Bronchial epithelial cell (primary cell): ENCODE data around the gene PEPD. TPM values are rescaled to one million over a fixed set of nuclear protein-coding genes. Genes with fewer than 3 reads are reported as not detected.
"Not testable (repeated sequence)": the region's sequence is repeated elsewhere in the genome, so short reads cannot be mapped to it uniquely, and the experiment has no call there.

Source experiments
- DNase-seq: peaks from one replicate; pipeline ENCODE4 v3.0.0-alpha.2; 2010; ENCODE audit warnings: low read depth
- FAIRE-seq: peaks from 2 replicates; lab custom pipeline; 2011; peaks lifted over from hg19 to GRCh38; lab: Jason Lieb, UNC
- H3K27me3 ChIP-seq: 2 replicates; pipeline ENCODE4 v1.5.1; 2011; ENCODE audit warnings: low read length; ENCODE audit not compliant: control insufficient read depth, insufficient read depth
- H3K36me3 ChIP-seq: 2 replicates; pipeline ENCODE4 v1.5.1; 2011; ENCODE audit warnings: low read length; ENCODE audit not compliant: control insufficient read depth, insufficient read depth
- H3K4me3 ChIP-seq: 2 replicates; pipeline ENCODE4 v1.5.1; 2011; ENCODE audit warnings: mild to moderate bottlenecking, low read depth, low read length, control low read depth
- total RNA-seq: library from RNA; depleted of rRNA; stranded (reverse); fragments of >200 nt; gene quantifications from 2 replicates; pipeline ENCODE4 v1.2.1, GENCODE V29; 2014
- TF ChIP-seq, protein P1 (sequence below): IDR thresholded peaks from 2 replicates; pipeline ENCODE4 v1.5.1; 2011; ENCODE audit warnings: mild to moderate bottlenecking, moderate library complexity, low read length, control low read depth, inconsistent platforms; ENCODE audit not compliant: insufficient read depth, severe bottlenecking

PEPD gene
- total RNA-seq, 1 donor from 2014 or later, result 35.8 TPM

DNA sequence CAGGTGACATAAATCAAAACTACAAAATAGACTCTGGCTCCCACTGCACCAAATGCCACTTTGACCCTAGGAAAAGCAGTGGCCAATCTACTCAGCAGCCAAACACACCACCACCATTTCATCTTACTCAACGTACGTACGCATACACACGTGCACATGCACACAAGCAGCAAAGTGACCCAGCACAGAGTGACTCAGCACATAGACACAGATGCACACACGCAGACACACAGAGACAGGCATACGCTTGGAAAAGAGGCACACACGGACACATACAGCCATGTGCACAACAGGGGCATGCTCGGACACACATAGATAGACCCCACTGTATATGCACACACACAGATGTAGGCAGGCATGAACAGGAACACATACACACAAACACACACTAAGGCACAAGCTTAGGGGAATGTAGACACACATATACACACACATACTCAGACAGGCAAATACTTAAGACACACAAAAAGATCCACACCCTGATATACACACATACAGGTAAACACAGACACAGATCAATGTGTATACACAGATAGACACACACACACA lies 37.3 kb downstream of the PEPD start:
- DNase-seq (no peak), FAIRE-seq (peak; percentile 83)
- TF ChIP-seq, protein P1, sequence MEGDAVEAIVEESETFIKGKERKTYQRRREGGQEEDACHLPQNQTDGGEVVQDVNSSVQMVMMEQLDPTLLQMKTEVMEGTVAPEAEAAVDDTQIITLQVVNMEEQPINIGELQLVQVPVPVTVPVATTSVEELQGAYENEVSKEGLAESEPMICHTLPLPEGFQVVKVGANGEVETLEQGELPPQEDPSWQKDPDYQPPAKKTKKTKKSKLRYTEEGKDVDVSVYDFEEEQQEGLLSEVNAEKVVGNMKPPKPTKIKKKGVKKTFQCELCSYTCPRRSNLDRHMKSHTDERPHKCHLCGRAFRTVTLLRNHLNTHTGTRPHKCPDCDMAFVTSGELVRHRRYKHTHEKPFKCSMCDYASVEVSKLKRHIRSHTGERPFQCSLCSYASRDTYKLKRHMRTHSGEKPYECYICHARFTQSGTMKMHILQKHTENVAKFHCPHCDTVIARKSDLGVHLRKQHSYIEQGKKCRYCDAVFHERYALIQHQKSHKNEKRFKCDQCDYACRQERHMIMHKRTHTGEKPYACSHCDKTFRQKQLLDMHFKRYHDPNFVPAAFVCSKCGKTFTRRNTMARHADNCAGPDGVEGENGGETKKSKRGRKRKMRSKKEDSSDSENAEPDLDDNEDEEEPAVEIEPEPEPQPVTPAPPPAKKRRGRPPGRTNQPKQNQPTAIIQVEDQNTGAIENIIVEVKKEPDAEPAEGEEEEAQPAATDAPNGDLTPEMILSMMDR, result no peak
- H3K27me3 ChIP-seq, result no peaks in the 10 kb centered on the region
- H3K36me3 ChIP-seq, result no peaks in the 10 kb centered on the region
- no peak overlapping the region for H3K4me3 ChIP-seq

DNA sequence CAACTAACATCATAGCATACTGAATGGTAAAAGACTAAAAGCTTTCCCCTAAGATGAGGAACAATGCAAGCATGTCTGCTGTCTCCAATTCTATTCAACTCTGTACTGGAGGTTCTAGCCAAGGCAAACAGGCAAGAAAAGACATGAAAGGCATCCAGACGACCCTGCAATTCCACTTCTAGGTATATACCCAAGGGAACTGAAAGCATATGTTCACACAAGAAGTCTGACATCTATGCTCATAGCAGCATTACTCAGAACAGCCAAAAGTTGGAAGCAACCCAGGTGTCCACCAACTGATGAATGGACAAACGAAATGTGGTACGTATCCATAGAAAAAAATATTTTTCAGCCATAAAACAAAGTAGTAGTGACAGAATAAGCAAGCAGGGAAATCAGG lies 39.1 kb downstream of the PEPD start:
- TF ChIP-seq, protein P1, result no peak
- no peak for FAIRE-seq
- peak; percentile 58 for DNase-seq
- Histone ChIP-seq H3K27me3 (no peaks in the 10 kb centered on the region), H3K36me3 (no peaks in the 10 kb centered on the region), H3K4me3 (no peak overlapping the region)

DNA sequence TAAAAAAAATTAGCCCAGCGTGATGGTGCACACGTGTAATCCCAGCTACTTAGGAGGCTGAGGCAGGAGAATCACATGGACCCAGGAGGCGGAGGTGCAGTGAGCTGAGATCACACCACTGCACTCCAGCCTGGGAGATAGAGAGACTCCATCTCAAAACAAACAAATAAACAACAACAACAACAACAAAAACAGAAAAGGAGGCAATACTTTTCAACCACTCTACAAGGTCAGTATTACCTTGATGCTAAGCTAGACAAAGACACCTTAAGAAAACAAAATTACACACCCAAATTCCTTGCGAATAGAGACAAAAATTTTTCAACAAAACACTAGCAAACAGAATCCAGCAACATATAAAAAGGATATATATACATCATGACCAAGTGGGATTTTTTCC lies 39.7 kb downstream of the PEPD start:
- no peak for DNase-seq
- FAIRE-seq, result no peak
- Histone ChIP-seq H3K36me3 (no peaks in the 10 kb centered on the region), H3K27me3 (no peaks in the 10 kb centered on the region), H3K4me3 (no peak overlapping the region)
- TF ChIP-seq, protein P1, result no peak

DNA sequence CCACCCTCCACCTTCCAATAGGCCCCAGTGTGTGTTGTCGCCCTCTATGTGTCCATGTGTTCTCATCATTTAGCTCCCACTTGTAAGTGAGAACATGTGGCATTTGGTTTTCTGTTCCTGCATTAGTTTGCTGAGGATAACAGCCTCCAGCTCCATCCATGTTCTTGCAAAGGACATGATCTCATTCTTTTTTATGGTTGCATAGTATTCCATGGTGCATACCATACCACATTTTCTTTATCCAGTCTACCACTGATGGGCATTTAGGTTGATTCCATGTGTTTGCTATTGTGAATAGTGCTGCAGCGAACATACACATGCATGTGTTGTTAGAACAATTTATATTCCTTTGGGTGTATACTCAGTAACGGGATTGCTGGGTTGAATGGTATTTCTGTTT lies 42.0 kb downstream of the PEPD start:
- H3K36me3 ChIP-seq, H3K4me3 ChIP-seq, FAIRE-seq, H3K27me3 ChIP-seq, DNase-seq: not testable (repeated sequence)

DNA sequence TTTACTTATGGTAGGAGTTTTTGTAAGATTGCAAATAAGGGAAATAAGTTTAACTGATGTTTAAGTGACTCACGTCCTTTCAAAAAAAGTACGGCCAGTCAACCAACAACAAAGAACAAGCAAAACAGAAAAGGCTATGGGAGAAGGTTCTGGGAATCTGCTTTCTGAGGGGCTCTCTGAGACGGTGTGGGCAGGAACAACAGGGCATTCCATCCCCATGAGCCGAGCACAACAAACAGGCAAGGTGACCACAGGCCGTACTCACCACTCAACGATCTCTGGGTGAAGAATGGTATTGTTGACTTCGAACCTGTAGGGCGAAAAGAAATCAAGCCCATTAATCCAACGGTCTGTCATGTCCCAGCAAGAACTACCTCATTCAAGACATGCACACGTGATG lies 43.8 kb downstream of the PEPD start:
- DNase-seq (no peak), FAIRE-seq (peak; percentile 32)
- TF ChIP-seq, protein P1, result no peak
- H3K4me3 ChIP-seq, result no peak overlapping the region
- H3K27me3 ChIP-seq, result no peaks in the 10 kb centered on the region
- H3K36me3 ChIP-seq, result no peaks in the 10 kb centered on the region

DNA sequence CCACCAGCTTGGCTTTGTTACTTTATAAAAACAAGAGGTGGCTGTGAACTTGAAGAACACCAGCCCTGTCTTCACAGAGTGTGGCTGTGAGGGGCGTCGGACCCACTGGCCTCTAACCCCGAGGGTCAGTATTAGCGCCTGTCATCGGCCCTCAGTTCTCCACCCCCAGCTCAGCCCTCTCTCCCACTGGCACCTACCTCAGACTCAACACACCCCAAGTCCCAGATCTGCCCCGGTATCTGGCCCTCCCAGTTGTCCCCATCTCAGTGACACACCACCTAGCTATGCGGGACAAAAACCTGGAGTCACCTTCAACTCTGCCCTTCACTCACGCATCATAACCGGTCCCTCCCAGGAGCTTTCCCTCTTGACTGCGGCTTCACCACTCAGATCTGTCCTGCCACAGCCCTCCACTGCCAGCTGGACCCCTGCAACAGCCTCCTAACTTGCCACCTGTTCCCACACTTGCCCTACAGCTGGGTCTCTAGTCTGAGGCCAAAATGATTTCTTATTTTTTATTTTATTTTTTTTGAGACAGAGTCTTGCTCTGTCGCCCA lies 45.4 kb downstream of the PEPD start:
- no peaks in the 10 kb centered on the region for H3K36me3 ChIP-seq
- no peak for FAIRE-seq

More for the DNA sequence above, 45.4 kb downstream of the PEPD start:
- TF ChIP-seq, protein P1, result no peak
- no peak for DNase-seq
- no peaks in the 10 kb centered on the region for H3K27me3 ChIP-seq
- H3K4me3 ChIP-seq, result no peak overlapping the region
